ENCODE results near the gene SORCS2. TPM values are rescaled to one million over a fixed set of nuclear protein-coding genes. Genes with fewer than 3 reads are reported as not detected.

Gene SORCS2
- total RNA-seq, 2 experiments from 2014 or later: 0.03 TPM; not detected in 1

DNA sequence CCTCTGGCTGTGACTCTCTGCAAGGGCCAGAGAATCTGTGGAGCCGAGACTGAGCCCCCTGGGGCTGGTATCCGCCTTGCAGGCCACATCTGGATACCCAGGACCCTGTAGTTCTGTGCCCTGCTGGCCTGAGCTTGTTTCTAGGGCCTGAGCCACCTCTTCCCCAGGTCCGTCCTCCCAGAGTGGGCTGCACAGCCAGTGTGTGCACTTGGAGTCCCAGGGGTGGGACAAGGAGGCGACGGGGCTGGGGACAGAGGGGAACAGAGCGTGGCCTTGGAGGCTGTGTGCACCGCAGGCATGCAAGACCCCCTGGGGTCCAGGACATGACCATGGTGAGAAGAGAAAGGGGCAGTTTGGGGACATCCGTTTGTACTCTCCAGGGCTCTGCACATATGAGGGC lies 105.5 kb downstream of the SORCS2 start:
- ChIA-PET CTCF (ENCODE audit: unreplicated experiment) (no interaction called here), POLR2A (interaction anchor here (0.7 kb wide), 1 partner anchor 501 kb away, joined by 3 read pairs; no protein-coding TSS in a partner anchor)
- H3K36me3 ChIP-seq (ENCODE audit: insufficient read depth, low read length): no peaks in the 10 kb centered on the region
- intact Hi-C loops (cut with micrococcal nuclease; ENCODE audit: unreplicated experiment): no loop called here
- H3K79me2 ChIP-seq (ENCODE audit: insufficient read depth, low read depth, low read length): no peaks in the 10 kb centered on the region
- H3K27ac ChIP-seq (ENCODE audit: low read depth, low read length, poor library complexity, severe bottlenecking): no peak overlapping the region
- no peak overlapping the region for H3K4me3 ChIP-seq (ENCODE audit: low read depth, low read length, poor library complexity, severe bottlenecking)
- TF ChIP-seq, protein P1, sequence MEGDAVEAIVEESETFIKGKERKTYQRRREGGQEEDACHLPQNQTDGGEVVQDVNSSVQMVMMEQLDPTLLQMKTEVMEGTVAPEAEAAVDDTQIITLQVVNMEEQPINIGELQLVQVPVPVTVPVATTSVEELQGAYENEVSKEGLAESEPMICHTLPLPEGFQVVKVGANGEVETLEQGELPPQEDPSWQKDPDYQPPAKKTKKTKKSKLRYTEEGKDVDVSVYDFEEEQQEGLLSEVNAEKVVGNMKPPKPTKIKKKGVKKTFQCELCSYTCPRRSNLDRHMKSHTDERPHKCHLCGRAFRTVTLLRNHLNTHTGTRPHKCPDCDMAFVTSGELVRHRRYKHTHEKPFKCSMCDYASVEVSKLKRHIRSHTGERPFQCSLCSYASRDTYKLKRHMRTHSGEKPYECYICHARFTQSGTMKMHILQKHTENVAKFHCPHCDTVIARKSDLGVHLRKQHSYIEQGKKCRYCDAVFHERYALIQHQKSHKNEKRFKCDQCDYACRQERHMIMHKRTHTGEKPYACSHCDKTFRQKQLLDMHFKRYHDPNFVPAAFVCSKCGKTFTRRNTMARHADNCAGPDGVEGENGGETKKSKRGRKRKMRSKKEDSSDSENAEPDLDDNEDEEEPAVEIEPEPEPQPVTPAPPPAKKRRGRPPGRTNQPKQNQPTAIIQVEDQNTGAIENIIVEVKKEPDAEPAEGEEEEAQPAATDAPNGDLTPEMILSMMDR (conservative IDR thresholded peaks at IDR 0.05; ENCODE audit: low read length): no peak
- no peaks in the 10 kb centered on the region for H3K4me1 ChIP-seq (ENCODE audit: insufficient read depth, low read length, poor library complexity, severe bottlenecking)
- no peak overlapping the region for H3K4me2 ChIP-seq (ENCODE audit: low read length)
- H2AFZ ChIP-seq (ENCODE audit: low read length): no peak overlapping the region
- H3K9me3 ChIP-seq (ENCODE audit: low read length): no peaks in the 10 kb centered on the region
- no peaks in the 10 kb centered on the region for H4K20me1 ChIP-seq (ENCODE audit: insufficient read depth, low read length)
- DNase-seq (ENCODE audit: low spot score): no peak
- no TSS peak for BruUV-seq (replicated peaks)
- H3K9me2 ChIP-seq (ENCODE audit: insufficient read depth, low read length): no peaks in the 10 kb centered on the region

DNA sequence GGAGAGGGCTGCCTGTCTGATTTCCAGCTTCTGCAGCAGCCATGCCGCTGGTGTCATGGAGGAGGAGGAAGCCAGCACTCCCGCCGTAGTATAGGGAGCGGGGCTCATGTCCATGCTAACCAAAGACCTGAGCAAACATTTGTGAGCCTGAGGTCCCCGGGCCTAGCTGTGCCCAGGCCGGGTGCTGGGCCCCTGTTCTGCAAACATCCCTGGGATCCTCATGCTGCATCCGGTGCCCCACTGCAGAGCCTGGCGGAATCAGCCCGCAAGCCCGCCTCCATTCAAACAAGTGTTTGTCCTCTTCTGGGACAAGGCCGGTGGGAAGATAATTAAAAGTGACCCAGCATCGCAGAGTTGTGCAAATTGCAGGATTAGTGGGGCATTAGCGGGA lies 106.3 kb downstream of the SORCS2 start:
- no peaks in the 10 kb centered on the region for H3K9me3 ChIP-seq (ENCODE audit: low read length)
- ChIA-PET CTCF (ENCODE audit: unreplicated experiment) (no interaction called here), POLR2A (no interaction called here)
- no peaks in the 10 kb centered on the region for H4K20me1 ChIP-seq (ENCODE audit: insufficient read depth, low read length)
- no peak overlapping the region for H3K27ac ChIP-seq (ENCODE audit: low read depth, low read length, poor library complexity, severe bottlenecking)
- TF ChIP-seq, protein P1 (conservative IDR thresholded peaks at IDR 0.05; ENCODE audit: low read length): no peak
- TF ChIP-seq EZH2phosphoT487 (IDR thresholded peaks at IDR 0.05; ENCODE audit: borderline replicate concordance, low read depth, low read length): no peak
- BruUV-seq (replicated peaks): no TSS peak
- H3K36me3 ChIP-seq (ENCODE audit: insufficient read depth, low read length): no peaks in the 10 kb centered on the region
- intact Hi-C loops (cut with micrococcal nuclease; ENCODE audit: unreplicated experiment): no loop called here
- H3K9me2 ChIP-seq (ENCODE audit: insufficient read depth, low read length): no peaks in the 10 kb centered on the region
- no peak overlapping the region for H3K4me3 ChIP-seq (ENCODE audit: low read depth, low read length, poor library complexity, severe bottlenecking)
- no peak overlapping the region for H2AFZ ChIP-seq (ENCODE audit: low read length)
- H3K4me1 ChIP-seq (ENCODE audit: insufficient read depth, low read length, poor library complexity, severe bottlenecking): no peaks in the 10 kb centered on the region
- H3K4me2 ChIP-seq (ENCODE audit: low read length): no peak overlapping the region
- no peaks in the 10 kb centered on the region for H3K79me2 ChIP-seq (ENCODE audit: insufficient read depth, low read depth, low read length)
- no peak for DNase-seq (ENCODE audit: low spot score)

DNA sequence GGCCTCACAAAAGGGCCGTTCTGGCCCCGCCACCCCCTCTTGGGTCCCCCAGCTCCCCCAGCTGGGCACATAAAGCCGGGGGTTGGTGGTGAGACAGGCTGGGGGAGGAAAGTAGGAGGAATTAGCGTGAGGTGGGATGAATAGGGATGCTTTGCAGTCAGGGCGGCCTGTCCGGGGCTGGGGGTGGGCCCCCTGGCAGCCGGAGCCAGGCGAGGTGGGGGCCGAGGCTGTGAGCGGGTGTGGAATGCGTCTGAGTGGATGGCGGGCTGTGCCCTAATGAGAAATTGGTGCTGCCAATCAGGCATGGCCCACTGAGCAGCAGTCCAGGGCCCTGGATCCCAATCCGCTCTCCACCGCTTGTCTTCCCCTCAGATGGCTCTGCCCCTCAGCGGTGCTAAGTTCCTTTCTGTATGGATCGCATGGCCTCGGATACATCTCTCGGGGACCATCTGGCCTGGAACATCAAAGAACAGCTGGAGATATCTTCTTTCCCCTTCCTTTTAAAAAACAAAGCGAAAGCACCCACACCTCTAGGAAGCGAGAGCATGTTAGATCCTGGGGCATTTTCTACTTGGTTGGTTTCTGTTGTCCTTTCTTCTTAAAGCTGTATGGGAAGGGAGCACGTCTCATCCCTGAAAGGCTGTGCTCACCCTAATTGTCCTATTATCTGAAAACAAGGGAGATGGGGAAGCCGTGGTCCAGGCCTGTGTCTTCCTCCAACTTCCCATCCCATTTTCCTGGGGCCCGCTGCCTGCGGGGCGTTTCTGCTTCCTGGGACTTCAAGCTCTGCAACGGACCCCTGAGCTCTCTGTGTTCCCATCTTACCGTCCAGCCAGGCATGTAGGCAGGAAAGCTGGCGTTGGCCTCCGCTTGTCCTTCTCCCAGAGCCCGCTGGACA lies 106.9 kb downstream of the SORCS2 start:
- H3K27ac ChIP-seq (ENCODE audit: low read depth, low read length, poor library complexity, severe bottlenecking): no peak overlapping the region
- BruUV-seq (replicated peaks): no TSS peak
- ChIA-PET POLR2A (no interaction called here), CTCF (ENCODE audit: unreplicated experiment) (interaction anchor here (0.6 kb wide), 1 partner anchor 659 kb away, joined by 3 read pairs; no protein-coding TSS in a partner anchor)
- no peaks in the 10 kb centered on the region for H3K9me3 ChIP-seq (ENCODE audit: low read length)
- intact Hi-C loops (cut with micrococcal nuclease; ENCODE audit: unreplicated experiment): no loop called here
- H3K79me2 ChIP-seq (ENCODE audit: insufficient read depth, low read depth, low read length): no peaks in the 10 kb centered on the region
- no peak overlapping the region for H3K4me2 ChIP-seq (ENCODE audit: low read length)
- H4K20me1 ChIP-seq (ENCODE audit: insufficient read depth, low read length): no peaks in the 10 kb centered on the region
- no peak for TF ChIP-seq EZH2phosphoT487 (IDR thresholded peaks at IDR 0.05; ENCODE audit: borderline replicate concordance, low read depth, low read length)
- no peak overlapping the region for H2AFZ ChIP-seq (ENCODE audit: low read length)
- H3K9me2 ChIP-seq (ENCODE audit: insufficient read depth, low read length): no peaks in the 10 kb centered on the region
- H3K4me1 ChIP-seq (ENCODE audit: insufficient read depth, low read length, poor library complexity, severe bottlenecking): no peaks in the 10 kb centered on the region
- H3K36me3 ChIP-seq (ENCODE audit: insufficient read depth, low read length): no peaks in the 10 kb centered on the region
- DNase-seq (ENCODE audit: low spot score): no peak
- no peak overlapping the region for H3K4me3 ChIP-seq (ENCODE audit: low read depth, low read length, poor library complexity, severe bottlenecking)

All from OCI-LY7 (cell line).